Measurements from ENCODE around the gene PNKP. TPM values are rescaled to one million over a fixed set of nuclear protein-coding genes. Genes with fewer than 3 reads are reported as not detected.
"Not testable (repeated sequence)": the region's sequence is repeated elsewhere in the genome, so short reads cannot be mapped to it uniquely, and the experiment has no call there.

PNKP gene
- total and polyA plus RNA-seq, 5 donors = 38.6 to 144 (median 40.8) TPM

DNA sequence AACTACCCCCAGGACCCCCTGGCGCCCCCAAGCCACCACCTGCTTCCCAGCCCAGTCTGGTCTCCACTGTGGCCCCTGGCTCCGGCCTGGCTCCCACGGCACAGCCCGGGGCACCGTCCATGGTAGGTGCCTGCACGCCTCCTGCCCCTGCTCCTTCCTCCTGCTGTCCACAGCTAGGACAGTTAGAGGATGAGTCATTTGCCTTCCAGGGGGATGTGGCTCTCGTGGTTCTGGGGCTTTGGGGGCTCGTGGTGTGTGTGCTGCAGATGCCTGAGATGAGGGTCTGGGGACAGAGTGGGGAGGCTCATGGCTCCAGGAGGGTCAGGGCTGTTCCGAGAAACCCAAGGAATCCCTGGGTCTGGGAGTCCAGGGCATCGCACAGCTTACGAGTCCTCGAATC, 36.6 kb downstream of the PNKP start:
- ATAC-seq (no peak), DNase-seq (peak in 1 of 3 donors; percentile 49)
- Histone ChIP-seq H3K4me1 (ENCODE audit: control insufficient read depth, insufficient read depth, low read length) (no peaks in the 10 kb centered on the region), H3K27me3 (ENCODE audit: control insufficient read depth, insufficient read depth) (no peaks in the 10 kb centered on the region), H3K27ac (ENCODE audit: low read length) (no peak overlapping the region), H3K4me3 (ENCODE audit: low read length) (no peak overlapping the region), H3K9me3 (ENCODE audit: control insufficient read depth, low read length) (no peaks in the 10 kb centered on the region)
- 90% methylated on average over 12 of the region's 12 CpGs for WGBS
- intact Hi-C loops (cut with DNase I) = no loop called here

DNA sequence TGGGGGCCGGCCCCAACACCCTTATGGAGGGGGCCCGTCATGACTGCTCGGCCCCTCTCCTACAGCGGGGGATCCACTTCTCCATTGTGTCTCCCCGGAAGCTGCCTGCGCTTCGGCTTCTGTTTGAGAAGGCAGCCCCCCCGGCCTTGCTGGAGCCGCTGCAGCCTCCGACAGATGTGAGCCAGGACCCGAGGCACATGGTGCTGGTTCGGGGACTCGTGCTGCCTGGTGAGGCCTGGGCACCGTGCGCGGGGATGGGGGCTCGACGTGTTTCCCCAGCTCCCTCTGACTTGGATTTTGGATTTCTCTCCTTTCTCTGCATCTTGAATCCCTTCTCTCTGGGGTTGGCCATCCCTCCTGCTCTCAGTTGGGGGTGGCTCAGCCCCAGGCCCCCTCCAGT, 37.7 kb downstream of the PNKP start:
- no peak overlapping the region for H3K4me3 ChIP-seq (ENCODE audit: low read length)
- no peak overlapping the region for H3K27ac ChIP-seq (ENCODE audit: low read length)
- no peaks in the 10 kb centered on the region for H3K9me3 ChIP-seq (ENCODE audit: control insufficient read depth, low read length)
- 95% methylated on average over 18 of the region's 18 CpGs for WGBS
- H3K27me3 ChIP-seq (ENCODE audit: control insufficient read depth, insufficient read depth) = no peaks in the 10 kb centered on the region
- DNase-seq (peak in 1 of 3 donors; percentile 32), ATAC-seq (no peak)
- intact Hi-C loops (cut with DNase I) = no loop called here
- no peaks in the 10 kb centered on the region for H3K4me1 ChIP-seq (ENCODE audit: control insufficient read depth, insufficient read depth, low read length)

DNA sequence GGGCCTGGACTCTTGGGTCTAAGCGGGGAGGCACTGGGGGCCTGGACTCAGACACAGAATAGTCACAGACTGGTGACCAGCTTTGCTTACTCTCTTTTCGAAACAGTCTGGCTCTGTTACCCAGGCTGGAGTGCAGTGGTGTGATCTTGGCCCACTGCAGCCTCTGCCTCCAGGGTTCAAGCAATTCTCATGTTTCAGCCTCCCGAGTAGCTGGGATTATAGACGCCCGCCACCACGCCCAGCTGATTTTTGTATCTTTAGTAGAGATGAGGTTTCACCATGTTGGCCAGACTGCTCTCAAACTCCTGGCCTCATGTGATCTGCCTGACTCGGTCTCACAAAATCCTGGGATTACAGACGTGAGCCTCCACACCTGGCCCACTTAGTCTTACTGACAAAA, 38.2 kb downstream of the PNKP start:
- Histone ChIP-seq H3K27ac (ENCODE audit: low read length) (no peak overlapping the region), H3K27me3 (ENCODE audit: control insufficient read depth, insufficient read depth) (no peaks in the 10 kb centered on the region), H3K4me3 (ENCODE audit: low read length) (no peak overlapping the region), H3K4me1 (ENCODE audit: control insufficient read depth, insufficient read depth, low read length) (no peaks in the 10 kb centered on the region), H3K9me3 (ENCODE audit: control insufficient read depth, low read length) (no peaks in the 10 kb centered on the region)
- ATAC-seq = no peak
- intact Hi-C loops (cut with DNase I) = no loop called here
- 94% methylated on average over 8 of the region's 8 CpGs for WGBS
- DNase-seq = no peak

GRCh38 chr19:49827034-49827433, 40.3 kb downstream of the PNKP start:
- 93% methylated on average over 14 of the region's 14 CpGs for WGBS
- intact Hi-C loops (cut with DNase I) = no loop called here
- H3K4me1 ChIP-seq (ENCODE audit: control insufficient read depth, insufficient read depth, low read length) = no peaks in the 10 kb centered on the region

DNA sequence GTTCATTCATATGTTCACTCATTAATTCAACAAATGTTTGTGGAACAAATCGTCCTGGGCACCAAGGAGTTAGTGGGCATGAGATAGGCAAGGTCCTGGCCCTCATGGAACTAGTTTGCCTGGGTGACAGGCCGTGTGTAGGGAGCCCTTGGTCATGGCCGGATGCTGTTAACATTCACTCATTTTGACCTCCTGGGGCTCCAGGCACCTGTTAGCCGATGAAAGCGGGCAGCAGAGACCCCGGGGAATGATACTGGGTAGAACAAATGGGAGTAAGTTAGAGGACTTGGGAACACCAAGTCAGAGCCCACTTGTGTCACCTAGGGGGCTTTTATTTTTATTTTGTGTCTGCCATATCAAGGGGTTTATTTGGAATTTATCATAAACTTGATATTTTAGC, 42.7 kb downstream of the PNKP start:
- no peaks in the 10 kb centered on the region for H3K27me3 ChIP-seq (ENCODE audit: control insufficient read depth, insufficient read depth)
- 88% methylated on average over 6 of the region's 6 CpGs for WGBS
- H3K9me3 ChIP-seq (ENCODE audit: control insufficient read depth, low read length) = no peaks in the 10 kb centered on the region
- intact Hi-C loops (cut with DNase I) = no loop called here
- ATAC-seq (no peak), DNase-seq (peak in 2 of 3 donors; percentile 7 to 23)
- H3K4me1 ChIP-seq (ENCODE audit: control insufficient read depth, insufficient read depth, low read length) = no peaks in the 10 kb centered on the region
- H3K4me3 ChIP-seq (ENCODE audit: low read length) = no peak overlapping the region
- H3K27ac ChIP-seq (ENCODE audit: low read length) = no peak overlapping the region

More at GRCh38 chr19:49827034-49827433, 40.3 kb downstream of the PNKP start:
- Histone ChIP-seq H3K4me3 (ENCODE audit: low read length) (no peak overlapping the region), H3K27me3 (ENCODE audit: control insufficient read depth, insufficient read depth) (no peaks in the 10 kb centered on the region), H3K27ac (ENCODE audit: low read length) (no peak overlapping the region), H3K9me3 (ENCODE audit: control insufficient read depth, low read length) (no peaks in the 10 kb centered on the region)
- DNase-seq = peak in 2 of 3 donors; percentile 32 to 35
- no peak for ATAC-seq

- ATAC-seq = no peak
- H3K27ac ChIP-seq (ENCODE audit: low read length) = no peak overlapping the region
- H3K4me1 ChIP-seq (ENCODE audit: control insufficient read depth, insufficient read depth, low read length) = peaks cover 3% of the 10 kb centered on the region
- 95% methylated on average over 12 of the region's 12 CpGs for WGBS
- H3K27me3 ChIP-seq (ENCODE audit: control insufficient read depth, insufficient read depth) = no peaks in the 10 kb centered on the region
- H3K4me3 ChIP-seq (ENCODE audit: low read length) = no peak overlapping the region
- no peaks in the 10 kb centered on the region for H3K9me3 ChIP-seq (ENCODE audit: control insufficient read depth, low read length)
- intact Hi-C loops (cut with DNase I) = no loop called here
- DNase-seq = peak in 1 of 3 donors; percentile 2
Observed at GRCh38 chr19:49823472-49823871, 43.9 kb downstream of the PNKP start.

GRCh38 chr19:49820125-49820524, 47.3 kb downstream of the PNKP start:
- no peaks in the 10 kb centered on the region for H3K27me3 ChIP-seq (ENCODE audit: control insufficient read depth, insufficient read depth)
- H3K27ac ChIP-seq (ENCODE audit: low read length) = peak overlapping the region; percentile 51
- no peak overlapping the region for H3K4me3 ChIP-seq (ENCODE audit: low read length)
- H3K4me1 ChIP-seq (ENCODE audit: control insufficient read depth, insufficient read depth, low read length) = peaks cover 3% of the 10 kb centered on the region
- ATAC-seq = no peak
- intact Hi-C loops (cut with DNase I) = no loop called here
- WGBS = 54% methylated on average over 10 of the region's 10 CpGs
- no peaks in the 10 kb centered on the region for H3K9me3 ChIP-seq (ENCODE audit: control insufficient read depth, low read length)
- DNase-seq = peak in 1 of 3 donors; percentile 44

DNA sequence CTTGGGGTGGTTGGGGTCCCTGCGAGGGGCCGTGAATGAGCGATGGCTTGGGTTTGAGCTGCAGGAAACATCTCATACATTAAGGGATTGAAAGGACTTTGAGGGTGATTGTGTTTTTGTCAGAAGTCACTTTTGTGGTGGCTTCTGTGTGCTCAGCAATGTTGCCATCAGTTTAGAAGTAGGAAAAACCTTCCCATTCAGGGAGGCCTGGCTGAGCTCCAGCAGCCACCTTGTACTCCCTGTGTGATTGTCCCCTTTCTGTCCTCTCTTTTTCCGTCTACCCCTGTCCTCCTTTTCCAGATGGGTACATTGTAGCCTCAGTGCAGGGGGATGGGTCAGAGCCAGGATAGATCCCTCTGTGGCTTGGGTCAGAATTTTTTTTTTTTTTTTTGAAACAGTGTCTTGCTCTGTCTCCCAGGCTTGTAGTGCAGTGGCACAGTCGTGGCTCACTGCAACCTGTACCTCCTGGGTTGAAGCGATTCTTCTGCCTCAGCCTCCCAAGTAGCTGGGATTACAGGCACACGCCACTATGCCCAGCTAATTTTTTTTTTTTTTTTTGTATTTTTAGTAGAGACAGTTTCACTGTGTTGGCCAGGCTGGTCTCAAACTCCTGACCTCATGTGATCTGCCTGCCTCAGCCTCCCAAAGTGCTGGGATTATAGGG, 47.8 kb downstream of the PNKP start:
- ATAC-seq; H3K27me3 ChIP-seq (ENCODE audit: control insufficient read depth, insufficient read depth); H3K4me3 ChIP-seq (ENCODE audit: low read length); H3K9me3 ChIP-seq (ENCODE audit: control insufficient read depth, low read length); H3K4me1 ChIP-seq (ENCODE audit: control insufficient read depth, insufficient read depth, low read length): not testable (repeated sequence)
- DNase-seq = peak in 1 of 3 donors; percentile 65
- peak overlapping the region; percentile 51 for H3K27ac ChIP-seq (ENCODE audit: low read length)
- WGBS = 74% methylated on average over 7 of the region's 7 CpGs
- intact Hi-C loops (cut with DNase I) = loop anchor here in 3 of 4 donors (5.0 to 10.0 kb wide), 2 partner anchors 45 to 48 kb away; partner anchors contain the start of gene PNKP (in 3 of the 3)

DNA sequence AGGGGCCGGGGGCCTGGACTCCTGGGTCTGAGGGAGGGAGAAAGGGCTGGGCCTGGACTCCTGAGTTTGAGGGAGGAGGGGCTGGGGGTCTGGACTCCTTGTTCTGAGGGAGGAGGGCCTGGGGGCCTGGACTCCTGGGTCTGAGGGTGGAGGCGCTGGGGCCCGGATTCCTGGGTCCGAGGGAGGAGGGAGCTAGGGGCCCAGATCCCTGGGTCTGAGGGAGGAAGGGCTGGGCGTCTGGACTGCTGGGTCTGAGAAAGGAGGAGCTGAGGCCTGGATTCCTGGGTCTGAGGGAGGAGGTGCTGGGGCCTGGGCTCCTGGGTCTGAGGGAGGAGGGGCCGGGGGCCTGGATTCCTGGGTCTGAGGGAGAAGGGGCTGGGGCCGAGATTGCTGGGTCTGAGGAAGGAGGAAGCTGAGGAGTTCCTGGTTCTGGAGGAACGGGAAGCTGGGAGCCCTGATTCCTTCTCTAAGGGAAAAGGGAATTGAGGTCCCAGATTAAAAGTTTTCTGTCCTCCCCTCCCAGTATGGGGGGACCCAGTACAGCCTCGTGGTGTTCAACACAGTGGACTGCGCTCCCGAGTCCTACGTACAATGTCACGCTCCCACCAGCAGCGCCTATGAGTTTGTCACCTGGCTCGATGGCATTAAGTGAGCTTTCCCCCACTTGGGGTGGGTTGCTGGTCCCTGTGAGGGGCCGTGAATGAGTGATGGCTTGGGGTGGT, 48.6 kb downstream of the PNKP start:
- Histone ChIP-seq H3K9me3 (ENCODE audit: control insufficient read depth, low read length) (no peaks in the 10 kb centered on the region), H3K27me3 (ENCODE audit: control insufficient read depth, insufficient read depth) (no peaks in the 10 kb centered on the region), H3K4me3 (ENCODE audit: low read length) (peak overlapping the region; percentile 65), H3K4me1 (ENCODE audit: control insufficient read depth, insufficient read depth, low read length) (peaks cover 3% of the 10 kb centered on the region), H3K27ac (ENCODE audit: low read length) (peak overlapping the region; percentile 98)
- intact Hi-C loops (cut with DNase I) = loop anchor here in 3 of 4 donors (5.0 to 10.0 kb wide), 2 partner anchors 46 to 48 kb away; partner anchors contain the start of gene PNKP (in 3 of the 3)
- no peak for ATAC-seq
- peak in 2 of 3 donors; percentile 42 to 68 for DNase-seq
- WGBS = 22% methylated on average over 16 of the region's 16 CpGs

DNA sequence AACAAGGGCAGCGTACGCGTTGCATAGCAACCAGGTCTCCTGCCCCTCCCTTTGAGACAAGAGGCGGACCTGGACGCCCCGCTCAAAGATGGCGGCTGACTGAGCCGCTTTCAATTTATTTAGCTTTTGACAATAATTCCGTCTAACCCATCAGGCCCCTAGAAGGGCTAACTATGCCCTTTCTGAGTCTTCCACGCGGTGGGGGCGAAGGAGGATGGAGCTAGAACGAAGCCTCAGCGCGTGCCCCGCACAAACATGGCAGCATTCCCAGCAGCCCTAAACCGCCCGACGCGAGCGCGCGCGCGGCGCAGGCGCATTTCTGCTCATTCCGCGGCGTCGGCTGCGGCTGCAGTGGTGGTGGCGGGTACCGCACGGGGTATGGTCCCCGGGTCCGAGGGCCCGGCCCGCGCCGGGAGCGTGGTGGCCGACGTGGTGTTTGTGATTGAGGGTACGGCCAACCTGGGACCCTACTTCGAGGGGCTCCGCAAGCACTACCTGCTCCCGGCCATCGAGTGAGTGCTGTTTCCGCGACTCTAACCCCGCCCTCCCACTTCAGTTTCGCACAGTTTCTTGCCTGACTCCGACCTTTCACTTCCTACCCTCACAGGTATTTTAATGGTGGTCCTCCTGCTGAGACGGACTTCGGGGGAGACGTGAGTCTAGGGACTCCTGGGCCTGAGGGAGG, 49.3 kb downstream of the PNKP start, which contains the start of gene MED25:
TSS of gene MED25 (plus strand) at position 326 of the 685 bp plus-strand sequence. CDS start at position 379, 53 bp downstream.
- Histone ChIP-seq H3K9me3 (ENCODE audit: control insufficient read depth, low read length) (no peaks in the 10 kb centered on the region), H3K4me3 (ENCODE audit: low read length) (peak within 1 kb of the TSS; percentile 65), H3K27me3 (ENCODE audit: control insufficient read depth, insufficient read depth) (no peaks in the 10 kb centered on the region), H3K27ac (ENCODE audit: low read length) (peak within 1 kb of the TSS; percentile 98), H3K4me1 (ENCODE audit: control insufficient read depth, insufficient read depth, low read length) (peaks cover 3% of the 10 kb centered on the region)
- intact Hi-C loops (cut with DNase I) = loop anchor here in 3 of 4 donors (5.0 to 10.0 kb wide), 2 partner anchors 47 to 49 kb away; partner anchors contain the start of gene PNKP (in 3 of the 3)
- peak; percentile 84 to 85 for ATAC-seq
- DNase-seq = peak; percentile 88 to 96 (median 95)
- under 1% methylated on average over 57 of the region's 57 CpGs for WGBS

Data from right cardiac atrium (tissue), 5 donors.